PC-9 (cell line): ENCODE data around the gene BMPR1B.

Experiments
- EZH2 ChIP-seq: fragments of 200-600 bp; sonication (generic); IDR thresholded peaks from 2 replicates; pipeline ENCODE4 v1.8.0; 2017; ENCODE audit warnings: antibody characterized with exemption, low read depth
- TF ChIP-seq, protein P1 (sequence below): fragments of 200-600 bp; sonication (generic); conservative IDR thresholded peaks from 2 replicates; pipeline ENCODE4 v1.6.1; 2017; ENCODE audit warnings: mixed run types, antibody characterized with exemption, mild to moderate bottlenecking, moderate library complexity

DNA sequence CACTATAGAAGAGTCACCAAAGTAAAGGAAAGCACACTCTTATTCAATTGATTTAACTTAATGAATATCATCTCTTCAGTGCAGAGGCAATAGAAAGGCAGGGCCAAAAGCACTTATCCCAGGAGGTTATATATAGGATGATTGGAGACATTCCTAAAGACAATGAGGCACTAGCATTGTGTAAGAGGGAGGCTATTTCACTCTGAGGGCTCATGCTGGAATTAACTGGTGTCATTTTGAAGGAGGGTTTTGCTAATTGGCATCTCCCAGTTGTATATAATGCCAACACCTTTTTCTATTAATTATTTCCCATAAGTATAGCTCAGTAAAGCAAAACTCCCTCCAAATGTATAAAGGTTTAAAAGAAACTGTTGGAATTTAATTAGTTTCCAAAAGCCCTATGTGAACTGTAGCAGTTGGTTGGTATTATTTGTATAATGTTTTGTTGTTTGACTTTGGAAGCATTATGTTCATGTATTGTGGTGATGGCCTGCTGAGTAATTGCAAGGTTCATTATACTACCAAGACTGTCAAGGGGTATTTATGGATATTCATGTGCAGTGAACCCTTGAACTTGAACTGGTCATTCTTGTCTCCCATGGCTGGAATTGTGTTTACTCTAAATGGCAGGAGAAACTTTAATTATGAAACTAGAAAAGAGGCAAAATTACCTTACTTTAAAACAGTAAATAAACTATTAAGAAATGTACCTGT lies 270.3 kb downstream of the BMPR1B start:
- TF ChIP-seq, protein P1, sequence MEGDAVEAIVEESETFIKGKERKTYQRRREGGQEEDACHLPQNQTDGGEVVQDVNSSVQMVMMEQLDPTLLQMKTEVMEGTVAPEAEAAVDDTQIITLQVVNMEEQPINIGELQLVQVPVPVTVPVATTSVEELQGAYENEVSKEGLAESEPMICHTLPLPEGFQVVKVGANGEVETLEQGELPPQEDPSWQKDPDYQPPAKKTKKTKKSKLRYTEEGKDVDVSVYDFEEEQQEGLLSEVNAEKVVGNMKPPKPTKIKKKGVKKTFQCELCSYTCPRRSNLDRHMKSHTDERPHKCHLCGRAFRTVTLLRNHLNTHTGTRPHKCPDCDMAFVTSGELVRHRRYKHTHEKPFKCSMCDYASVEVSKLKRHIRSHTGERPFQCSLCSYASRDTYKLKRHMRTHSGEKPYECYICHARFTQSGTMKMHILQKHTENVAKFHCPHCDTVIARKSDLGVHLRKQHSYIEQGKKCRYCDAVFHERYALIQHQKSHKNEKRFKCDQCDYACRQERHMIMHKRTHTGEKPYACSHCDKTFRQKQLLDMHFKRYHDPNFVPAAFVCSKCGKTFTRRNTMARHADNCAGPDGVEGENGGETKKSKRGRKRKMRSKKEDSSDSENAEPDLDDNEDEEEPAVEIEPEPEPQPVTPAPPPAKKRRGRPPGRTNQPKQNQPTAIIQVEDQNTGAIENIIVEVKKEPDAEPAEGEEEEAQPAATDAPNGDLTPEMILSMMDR = no peak
- TF ChIP-seq EZH2 = no peak
